D721Med (cell line): ENCODE data around the gene UBR1.

ENCODE experiments used
- DNase-seq: peaks from one replicate; pipeline ENCODE4 v3.0.0; 2011; ENCODE audit warnings: low spot score; ENCODE audit not compliant: insufficient read length
- FAIRE-seq: peaks from 2 replicates; lab custom pipeline; 2011; peaks lifted over from hg19 to GRCh38; lab: Jason Lieb, UNC
- CTCF ChIP-seq: IDR thresholded peaks from 2 replicates; pipeline ENCODE4 v1.5.1; 2012; ENCODE audit warnings: mild to moderate bottlenecking, control low read depth; ENCODE audit not compliant: insufficient read depth; ENCODE audit errors: missing control alignments

UBR1 gene

DNA sequence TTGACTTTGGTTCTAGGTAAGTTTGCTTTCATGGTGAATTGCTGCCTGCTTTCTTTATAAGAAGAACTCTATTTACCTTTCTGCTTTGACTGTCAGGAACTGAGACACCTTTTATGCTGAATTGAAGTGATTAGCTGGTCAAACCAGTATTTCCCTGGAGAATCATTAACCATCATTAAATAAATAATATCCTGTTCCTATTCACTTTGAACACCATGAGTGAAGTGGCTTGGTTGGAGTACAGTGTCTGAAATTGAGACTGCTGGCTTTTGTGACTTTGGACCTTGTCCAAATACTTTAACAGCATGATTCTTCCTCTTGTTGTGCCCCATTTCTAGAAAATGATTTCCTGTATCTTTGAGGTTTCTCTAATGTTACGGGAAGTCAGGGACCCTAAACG, 21.9 kb upstream of the UBR1 start:
- TF ChIP-seq CTCF, result no peak
- FAIRE-seq (no peak), DNase-seq (no peak)

DNA sequence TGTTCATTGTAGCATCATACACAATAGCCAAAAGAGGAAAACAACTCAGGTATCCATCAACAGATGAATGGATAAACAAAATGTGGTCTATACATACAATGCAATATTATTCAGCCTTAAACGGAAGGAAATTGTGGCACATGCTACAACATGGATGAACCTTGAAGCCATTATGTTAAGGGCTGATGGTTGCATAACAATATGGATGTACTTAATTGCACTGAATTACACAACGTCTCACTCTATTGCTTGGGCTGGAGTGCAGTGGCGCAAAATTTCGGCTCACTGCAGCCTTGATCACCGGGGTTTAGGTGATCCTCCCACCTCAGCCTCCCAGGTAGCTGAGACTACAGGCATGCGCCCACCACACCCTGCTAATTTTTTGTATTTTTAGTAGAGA, 20.5 kb upstream of the UBR1 start:
- DNase-seq (no peak), FAIRE-seq (no peak)

DNA sequence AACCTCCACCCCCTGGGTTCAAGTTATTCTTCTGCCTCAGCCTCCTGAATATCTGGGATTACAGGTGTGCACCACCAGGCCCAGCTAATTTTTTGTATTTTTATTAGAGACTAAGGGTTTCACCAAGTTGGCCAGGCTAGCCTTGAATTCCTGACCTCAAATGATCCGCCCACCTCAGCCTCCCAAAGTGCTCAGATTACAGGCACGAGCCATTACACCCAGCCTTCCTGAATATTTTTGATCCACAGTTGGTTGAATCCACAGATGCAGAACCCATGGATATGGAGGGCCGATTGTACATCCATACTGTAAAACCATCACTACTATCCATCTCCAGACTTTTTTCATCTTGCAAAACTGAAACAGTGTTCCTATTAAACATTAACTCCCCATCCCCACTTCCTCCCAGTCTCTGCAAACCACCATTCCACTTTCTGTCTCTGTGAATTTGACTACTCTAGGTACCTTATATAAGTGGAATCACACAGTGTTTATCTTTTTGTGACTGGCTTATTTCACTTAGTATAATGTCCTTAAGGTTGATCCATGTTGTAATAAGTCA, 19.3 kb upstream of the UBR1 start:
- DNase-seq, result no peak
- no peak for TF ChIP-seq CTCF
- FAIRE-seq, result no peak

More for the DNA sequence above, 20.5 kb upstream of the UBR1 start:
- no peak for TF ChIP-seq CTCF

DNA sequence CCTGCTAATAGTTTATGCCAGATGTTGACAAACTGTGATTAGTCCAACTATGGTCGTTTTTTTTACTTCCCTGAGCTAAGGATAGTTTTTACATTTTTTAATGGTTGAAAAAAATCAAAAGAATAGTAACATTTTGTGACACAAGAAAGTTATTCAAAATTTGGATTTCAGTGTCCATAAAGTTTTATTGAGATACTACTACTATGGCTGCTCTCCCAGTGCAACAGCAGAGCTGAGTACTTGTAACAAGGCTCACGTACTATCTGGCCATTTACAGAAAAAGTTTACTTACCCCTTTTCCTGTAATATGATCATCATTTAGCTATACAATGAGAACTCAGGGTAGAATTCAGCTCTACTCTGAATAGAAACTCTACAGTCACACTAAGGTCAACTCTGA, 16.0 kb upstream of the UBR1 start:
- FAIRE-seq (no peak), DNase-seq (no peak)
- no peak for TF ChIP-seq CTCF

GRCh38 chr15:43118829-43119228, 13.0 kb upstream of the UBR1 start:
- no peak for TF ChIP-seq CTCF
- FAIRE-seq, result no peak

DNA sequence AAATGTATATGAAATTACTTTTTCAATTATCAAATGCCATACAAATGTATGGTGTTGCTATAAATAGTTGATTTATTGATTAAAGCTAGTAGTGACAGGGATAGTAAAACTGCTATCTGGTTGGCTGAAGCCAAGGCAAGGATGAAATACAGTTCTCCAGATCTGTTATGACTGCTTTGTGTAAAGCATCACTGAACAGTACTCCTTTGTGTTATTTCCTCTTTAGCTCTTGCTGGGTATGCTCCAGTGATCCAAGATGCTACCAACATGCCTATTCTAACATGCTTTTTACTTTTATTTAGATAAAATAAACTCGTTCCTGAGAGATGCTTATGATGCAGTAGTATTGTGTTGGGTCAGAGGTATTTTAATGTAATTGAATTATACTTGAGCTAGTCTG, 12.4 kb upstream of the UBR1 start:
- FAIRE-seq (no peak), DNase-seq (no peak)
- no peak for TF ChIP-seq CTCF

More at GRCh38 chr15:43118829-43119228, 13.0 kb upstream of the UBR1 start:
- no peak for DNase-seq

GRCh38 chr15:43111354-43111753, 5.5 kb upstream of the UBR1 start:
- no peak for TF ChIP-seq CTCF
- no peak for FAIRE-seq
- no peak for DNase-seq
